Measurements from ENCODE around the gene USP54. TPM values are rescaled to one million over a fixed set of nuclear protein-coding genes. Genes with fewer than 3 reads are reported as not detected.

The USP54 gene
- total and polyA plus RNA-seq, 2 donors (not counting 1 experiment from before 2014, with no cell fraction given): 7.8 to 9.9 TPM

GRCh38 chr10:73591935-73592699, 975 bp upstream of the USP54 start:
- no peaks in the 10 kb centered on the region for H4K20me1 ChIP-seq (ENCODE audit: control insufficient read depth, extremely low read depth, insufficient read depth, low read length)
- no peak overlapping the region for H3K4me3 ChIP-seq (replicated peaks in 1 of 4; ENCODE audit: control extremely low read depth in 1 of 4, insufficient read depth in 1 of 4, low read depth in 3 of 4, low read length in 4 of 4)
- peak; percentile 30 to 60 for DNase-seq (ENCODE audit: low read depth in 2 of 2)
- H3K4me1 ChIP-seq (ENCODE audit: control insufficient read depth, extremely low read depth, insufficient read depth, low read length): no peaks in the 10 kb centered on the region
- H3K27me3 ChIP-seq (ENCODE audit: control insufficient read depth, insufficient read depth, low read length): no peaks in the 10 kb centered on the region
- peak overlapping the region; percentile 4 for H3K4me2 ChIP-seq (ENCODE audit: extremely low read depth, insufficient read depth, low read length)
- no peaks in the 10 kb centered on the region for H3K36me3 ChIP-seq (ENCODE audit: control insufficient read depth, insufficient read depth, low read length)
- H3K9me3 ChIP-seq (ENCODE audit: control insufficient read depth, insufficient read depth, low read depth, low read length): no peaks in the 10 kb centered on the region
- H3K27ac ChIP-seq (ENCODE audit: insufficient read depth, low read length): peak overlapping the region; percentile 14
- peak overlapping the region; percentile 11 for H2AFZ ChIP-seq (ENCODE audit: low read length)
- no peaks in the 10 kb centered on the region for H3K79me2 ChIP-seq (ENCODE audit: control insufficient read depth, insufficient read depth, low read length)
- no peak for TF ChIP-seq EZH2 (IDR thresholded peaks at IDR 0.05; ENCODE audit: low read length, missing control alignments)
- TF ChIP-seq, protein P1, sequence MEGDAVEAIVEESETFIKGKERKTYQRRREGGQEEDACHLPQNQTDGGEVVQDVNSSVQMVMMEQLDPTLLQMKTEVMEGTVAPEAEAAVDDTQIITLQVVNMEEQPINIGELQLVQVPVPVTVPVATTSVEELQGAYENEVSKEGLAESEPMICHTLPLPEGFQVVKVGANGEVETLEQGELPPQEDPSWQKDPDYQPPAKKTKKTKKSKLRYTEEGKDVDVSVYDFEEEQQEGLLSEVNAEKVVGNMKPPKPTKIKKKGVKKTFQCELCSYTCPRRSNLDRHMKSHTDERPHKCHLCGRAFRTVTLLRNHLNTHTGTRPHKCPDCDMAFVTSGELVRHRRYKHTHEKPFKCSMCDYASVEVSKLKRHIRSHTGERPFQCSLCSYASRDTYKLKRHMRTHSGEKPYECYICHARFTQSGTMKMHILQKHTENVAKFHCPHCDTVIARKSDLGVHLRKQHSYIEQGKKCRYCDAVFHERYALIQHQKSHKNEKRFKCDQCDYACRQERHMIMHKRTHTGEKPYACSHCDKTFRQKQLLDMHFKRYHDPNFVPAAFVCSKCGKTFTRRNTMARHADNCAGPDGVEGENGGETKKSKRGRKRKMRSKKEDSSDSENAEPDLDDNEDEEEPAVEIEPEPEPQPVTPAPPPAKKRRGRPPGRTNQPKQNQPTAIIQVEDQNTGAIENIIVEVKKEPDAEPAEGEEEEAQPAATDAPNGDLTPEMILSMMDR (conservative IDR thresholded peaks at IDR 0.05 in 1 of 2, IDR thresholded peaks at IDR 0.05 in 1 of 2; ENCODE audit: low read depth in 1 of 2, low read length in 2 of 2): no peak
- H3K9ac ChIP-seq (ENCODE audit: insufficient read depth, low read length): no peak overlapping the region

GRCh38 chr10:73589563-73590126, 1.5 kb downstream of the USP54 start:
- H2AFZ ChIP-seq (ENCODE audit: low read length): no peak overlapping the region
- no peak for TF ChIP-seq EZH2 (IDR thresholded peaks at IDR 0.05; ENCODE audit: low read length, missing control alignments)
- TF ChIP-seq, protein P1 (conservative IDR thresholded peaks at IDR 0.05 in 1 of 2, IDR thresholded peaks at IDR 0.05 in 1 of 2; ENCODE audit: low read depth in 1 of 2, low read length in 2 of 2): no peak
- no peaks in the 10 kb centered on the region for H4K20me1 ChIP-seq (ENCODE audit: control insufficient read depth, extremely low read depth, insufficient read depth, low read length)
- H3K27me3 ChIP-seq (ENCODE audit: control insufficient read depth, insufficient read depth, low read length): no peaks in the 10 kb centered on the region
- H3K9me3 ChIP-seq (ENCODE audit: control insufficient read depth, insufficient read depth, low read depth, low read length): no peaks in the 10 kb centered on the region
- no peak overlapping the region for H3K4me2 ChIP-seq (ENCODE audit: extremely low read depth, insufficient read depth, low read length)
- H3K79me2 ChIP-seq (ENCODE audit: control insufficient read depth, insufficient read depth, low read length): no peaks in the 10 kb centered on the region
- H3K36me3 ChIP-seq (ENCODE audit: control insufficient read depth, insufficient read depth, low read length): no peaks in the 10 kb centered on the region
- no peak overlapping the region for H3K9ac ChIP-seq (ENCODE audit: insufficient read depth, low read length)
- DNase-seq (ENCODE audit: low read depth in 2 of 2): peak; percentile 8 to 15
- peaks cover 4% of the 10 kb centered on the region for H3K4me1 ChIP-seq (ENCODE audit: control insufficient read depth, extremely low read depth, insufficient read depth, low read length)
- H3K27ac ChIP-seq (ENCODE audit: insufficient read depth, low read length): no peak overlapping the region
- H3K4me3 ChIP-seq (replicated peaks in 1 of 4; ENCODE audit: control extremely low read depth in 1 of 4, insufficient read depth in 1 of 4, low read depth in 3 of 4, low read length in 4 of 4): no peak overlapping the region

GRCh38 chr10:73588656-73589055, 2.5 kb downstream of the USP54 start:
- H3K27me3 ChIP-seq (ENCODE audit: control insufficient read depth, insufficient read depth, low read length): no peaks in the 10 kb centered on the region
- H4K20me1 ChIP-seq (ENCODE audit: control insufficient read depth, extremely low read depth, insufficient read depth, low read length): no peaks in the 10 kb centered on the region
- H3K36me3 ChIP-seq (ENCODE audit: control insufficient read depth, insufficient read depth, low read length): no peaks in the 10 kb centered on the region
- no peaks in the 10 kb centered on the region for H3K9me3 ChIP-seq (ENCODE audit: control insufficient read depth, insufficient read depth, low read depth, low read length)
- TF ChIP-seq, protein P1 (conservative IDR thresholded peaks at IDR 0.05 in 1 of 2, IDR thresholded peaks at IDR 0.05 in 1 of 2; ENCODE audit: low read depth in 1 of 2, low read length in 2 of 2): no peak
- no peak for TF ChIP-seq EZH2 (IDR thresholded peaks at IDR 0.05; ENCODE audit: low read length, missing control alignments)
- peaks cover 4% of the 10 kb centered on the region for H3K4me1 ChIP-seq (ENCODE audit: control insufficient read depth, extremely low read depth, insufficient read depth, low read length)
- peak; percentile 8 to 24 for DNase-seq (ENCODE audit: low read depth in 2 of 2)
- no peak overlapping the region for H3K9ac ChIP-seq (ENCODE audit: insufficient read depth, low read length)
- H3K4me3 ChIP-seq (replicated peaks in 1 of 4; ENCODE audit: control extremely low read depth in 1 of 4, insufficient read depth in 1 of 4, low read depth in 3 of 4, low read length in 4 of 4): no peak overlapping the region
- H2AFZ ChIP-seq (ENCODE audit: low read length): no peak overlapping the region
- H3K79me2 ChIP-seq (ENCODE audit: control insufficient read depth, insufficient read depth, low read length): no peaks in the 10 kb centered on the region
- no peak overlapping the region for H3K4me2 ChIP-seq (ENCODE audit: extremely low read depth, insufficient read depth, low read length)
- no peak overlapping the region for H3K27ac ChIP-seq (ENCODE audit: insufficient read depth, low read length)
